H7 (cell line): Measurements from ENCODE around the gene UMAD1. TPM values are rescaled to one million over a fixed set of nuclear protein-coding genes. Genes with fewer than 3 reads are reported as not detected.
"Not testable (repeated sequence)": the region's sequence is repeated elsewhere in the genome, so short reads cannot be mapped to it uniquely, and the experiment has no call there.

Source experiments
- DNase-seq: peaks from one replicate; pipeline ENCODE4 v3.0.0; 2012
- H3K27me3 ChIP-seq: 2 replicates; pipeline ENCODE4 v1.6.0; 2011; ENCODE audit warnings: mild to moderate bottlenecking, low read length; ENCODE audit not compliant: control insufficient read depth, insufficient read depth
- H3K36me3 ChIP-seq: replicated peaks from 2 replicates; pipeline ENCODE4 v1.5.1; 2011; ENCODE audit warnings: low read length; ENCODE audit not compliant: control insufficient read depth, insufficient read depth
- H3K4me3 ChIP-seq: 2 replicates; pipeline ENCODE4 v1.5.1; 2011; ENCODE audit warnings: low read depth, mild to moderate bottlenecking, control low read depth, low read length, moderate library complexity; ENCODE audit not compliant: insufficient read depth
- total RNA-seq: library from RNA; depleted of rRNA; stranded (reverse); fragments of >200 nt; shearing (Covaris generic); gene quantifications from 2 replicates; pipeline ENCODE4 v1.2.3, GENCODE V29; 2014

Gene UMAD1
- total RNA-seq, 1 experiment from 2014 or later: 13.4 TPM

- Histone ChIP-seq H3K4me3 (no peak overlapping the region), H3K27me3 (no peaks in the 10 kb centered on the region), H3K36me3 (no peaks in the 10 kb centered on the region)
- no peak for DNase-seq
These were observed 151.0 kb downstream of the UMAD1 start for GRCh38 chr7:7791523-7791922.

DNA sequence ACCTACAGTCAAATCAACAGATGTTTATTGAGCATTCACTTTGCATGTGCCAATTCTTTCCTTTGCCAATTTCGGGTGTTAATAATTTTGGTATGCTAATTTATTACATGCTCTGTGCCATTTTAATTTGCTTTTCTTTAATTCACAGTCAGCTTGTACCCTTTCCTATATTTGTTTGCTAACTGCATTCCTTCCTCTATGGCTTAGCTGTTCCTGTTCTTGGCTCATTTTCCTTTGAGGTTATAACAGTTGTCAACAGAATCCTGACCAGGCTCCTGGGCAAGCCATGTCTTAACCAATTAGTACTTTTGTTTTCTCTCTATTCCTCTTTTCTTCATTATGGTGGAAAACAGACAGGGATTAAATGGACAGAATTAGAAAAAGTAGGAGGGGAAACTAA is 151.5 kb downstream of the UMAD1 start:
- no peaks in the 10 kb centered on the region for H3K36me3 ChIP-seq
- H3K27me3 ChIP-seq: no peaks in the 10 kb centered on the region
- DNase-seq: no peak
- no peak overlapping the region for H3K4me3 ChIP-seq

GRCh38 chr7:7793249-7793648 is 152.7 kb downstream of the UMAD1 start:
- Histone ChIP-seq H3K36me3 (no peaks in the 10 kb centered on the region), H3K27me3 (no peaks in the 10 kb centered on the region), H3K4me3 (no peak overlapping the region)
- peak; percentile 19 for DNase-seq

GRCh38 chr7:7793921-7794320 is 153.4 kb downstream of the UMAD1 start:
- DNase-seq: no peak
- Histone ChIP-seq H3K4me3 (no peak overlapping the region), H3K27me3 (no peaks in the 10 kb centered on the region), H3K36me3 (no peaks in the 10 kb centered on the region)

- no peak overlapping the region for H3K4me3 ChIP-seq
- H3K36me3 ChIP-seq: no peaks in the 10 kb centered on the region
- no peaks in the 10 kb centered on the region for H3K27me3 ChIP-seq
- DNase-seq: no peak
These were observed 154.7 kb downstream of the UMAD1 start for GRCh38 chr7:7795203-7795602.

GRCh38 chr7:7795630-7796121 is 155.1 kb downstream of the UMAD1 start:
- H3K36me3 ChIP-seq: no peaks in the 10 kb centered on the region
- H3K27me3 ChIP-seq: no peaks in the 10 kb centered on the region
- DNase-seq: no peak
- H3K4me3 ChIP-seq: no peak overlapping the region

DNA sequence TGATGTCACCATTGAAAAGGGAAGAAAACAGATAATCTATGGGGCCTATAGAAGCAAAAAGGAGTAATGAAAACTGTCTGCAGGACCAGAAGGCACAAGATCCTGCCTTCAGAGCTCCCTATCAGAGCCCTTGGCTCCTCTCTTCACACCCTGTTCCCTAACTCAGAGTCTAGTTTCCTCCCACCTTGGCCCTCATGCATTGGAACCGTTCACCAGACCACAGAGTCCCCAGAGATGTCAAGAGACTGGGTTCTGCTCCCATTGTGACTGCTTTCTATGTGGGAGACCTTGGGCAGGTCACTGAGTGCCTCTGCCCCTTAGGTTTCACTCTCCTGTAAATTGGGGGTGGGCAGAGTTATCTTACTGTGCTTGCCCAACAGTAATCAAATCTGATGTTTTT is 158.0 kb downstream of the UMAD1 start:
- DNase-seq: no peak
- Histone ChIP-seq H3K4me3 (no peak overlapping the region), H3K36me3 (no peaks in the 10 kb centered on the region), H3K27me3 (no peaks in the 10 kb centered on the region)

- H3K36me3 ChIP-seq: no peaks in the 10 kb centered on the region
- no peak for DNase-seq
- H3K4me3 ChIP-seq: no peak overlapping the region
- no peaks in the 10 kb centered on the region for H3K27me3 ChIP-seq
These were observed 158.6 kb downstream of the UMAD1 start for GRCh38 chr7:7799138-7799537.

GRCh38 chr7:7802531-7802930 is 162.0 kb downstream of the UMAD1 start:
- no peak overlapping the region for H3K4me3 ChIP-seq

GRCh38 chr7:7803715-7804178 is 163.2 kb downstream of the UMAD1 start:
- Histone ChIP-seq H3K36me3 (no peaks in the 10 kb centered on the region), H3K27me3 (no peaks in the 10 kb centered on the region), H3K4me3 (no peak overlapping the region)
- DNase-seq: no peak

More at GRCh38 chr7:7802531-7802930, 162.0 kb downstream of the UMAD1 start:
- Histone ChIP-seq H3K27me3 (no peaks in the 10 kb centered on the region), H3K36me3 (no peaks in the 10 kb centered on the region)
- no peak for DNase-seq

DNA sequence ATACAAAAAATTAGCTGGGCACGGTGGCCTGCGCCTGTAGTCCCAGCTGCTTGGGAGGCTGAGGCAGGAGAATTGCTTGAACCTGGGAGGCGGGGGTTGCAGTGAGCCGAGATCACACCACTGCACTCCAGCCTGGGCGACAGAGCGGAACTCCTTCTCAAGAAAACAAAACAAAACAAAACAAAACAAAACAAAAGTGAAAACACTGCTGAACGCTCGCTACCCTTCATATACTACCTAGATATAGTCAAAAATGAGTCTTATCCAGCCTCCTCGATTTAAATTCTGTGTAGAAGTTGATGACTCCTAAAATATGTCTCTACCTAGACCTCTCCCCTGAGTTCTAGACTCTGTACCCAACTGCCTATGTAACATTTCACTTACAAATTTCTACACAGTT is 164.3 kb downstream of the UMAD1 start:
- H3K36me3 ChIP-seq, H3K4me3 ChIP-seq, H3K27me3 ChIP-seq, DNase-seq: not testable (repeated sequence)

- Histone ChIP-seq H3K36me3 (no peaks in the 10 kb centered on the region), H3K27me3 (no peaks in the 10 kb centered on the region), H3K4me3 (no peak overlapping the region)
- DNase-seq: no peak
These were observed 165.1 kb downstream of the UMAD1 start for GRCh38 chr7:7805511-7806153.

DNA sequence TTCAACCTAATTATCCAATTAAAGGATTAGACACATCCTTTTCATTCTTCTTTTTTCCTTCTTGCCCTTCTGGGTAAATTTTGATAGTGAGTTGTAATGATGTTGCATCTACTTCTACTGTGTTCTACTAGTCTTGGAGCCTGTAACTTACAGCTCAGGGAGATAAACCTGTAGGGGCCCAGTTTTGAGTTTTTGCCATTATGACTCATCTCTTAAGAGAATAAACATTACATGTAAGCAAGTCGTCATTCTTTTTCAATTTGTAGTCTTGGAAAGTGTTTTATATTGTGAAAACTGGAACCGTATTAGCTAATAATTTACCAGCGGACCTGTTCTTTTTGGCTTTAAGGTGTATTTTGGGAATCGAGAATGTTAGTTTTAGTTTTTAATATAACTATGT is 167.6 kb downstream of the UMAD1 start:
- Histone ChIP-seq H3K4me3 (no peak overlapping the region), H3K36me3 (no peaks in the 10 kb centered on the region), H3K27me3 (no peaks in the 10 kb centered on the region)
- no peak for DNase-seq

DNA sequence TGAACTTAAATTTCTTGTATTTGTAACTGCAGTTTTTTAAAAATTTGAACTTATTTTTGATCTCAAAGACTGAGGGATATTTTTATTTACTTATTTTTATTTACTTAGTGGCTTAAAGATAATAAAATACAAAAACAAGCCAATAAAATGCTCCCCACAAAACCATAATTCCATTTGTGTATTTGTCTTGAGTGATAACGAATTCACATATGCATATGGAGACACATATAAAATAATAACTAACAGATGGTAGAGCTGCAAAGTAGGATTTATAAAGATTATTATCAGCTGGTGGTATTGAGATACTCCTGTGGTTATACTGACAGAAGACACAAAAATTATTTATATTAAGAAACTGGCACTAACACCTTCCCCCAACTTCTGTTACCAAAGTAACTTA is 168.1 kb downstream of the UMAD1 start:
- Histone ChIP-seq H3K4me3 (no peak overlapping the region), H3K27me3 (no peaks in the 10 kb centered on the region), H3K36me3 (no peaks in the 10 kb centered on the region)
- DNase-seq: no peak

GRCh38 chr7:7810380-7810779 is 169.8 kb downstream of the UMAD1 start:
- Histone ChIP-seq H3K4me3 (no peak overlapping the region), H3K27me3 (no peaks in the 10 kb centered on the region), H3K36me3 (no peaks in the 10 kb centered on the region)
- DNase-seq: no peak

DNA sequence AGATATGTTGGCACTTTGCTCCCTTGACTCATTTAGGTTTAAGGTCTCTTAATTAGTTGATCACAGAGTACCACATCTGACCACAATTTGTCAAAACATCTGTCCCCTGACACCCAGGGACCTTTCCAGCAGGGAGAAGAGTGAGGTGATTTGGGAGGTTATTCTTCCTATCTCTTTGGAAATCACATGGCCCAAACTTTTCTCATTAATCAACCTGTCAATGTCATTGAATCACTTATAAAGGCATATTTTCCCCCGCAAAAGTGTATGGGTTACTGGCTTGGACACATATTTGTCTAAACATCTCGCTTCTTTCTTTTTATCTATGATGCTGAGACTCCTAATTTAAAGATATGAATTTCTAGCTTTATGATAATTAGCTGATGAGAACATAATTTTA is 170.3 kb downstream of the UMAD1 start:
- DNase-seq: no peak
- H3K36me3 ChIP-seq: no peaks in the 10 kb centered on the region
- H3K27me3 ChIP-seq: no peaks in the 10 kb centered on the region
- H3K4me3 ChIP-seq: no peak overlapping the region
